AG09319 (cell line): ENCODE data around the gene RFC4.
A peak's percentile ranks its signal among the peaks of the same experiment; 100 is the strongest.

ENCODE experiments used
- DNase-seq: peaks from one replicate; pipeline ENCODE4 v3.0.0-alpha.2; 2010; ENCODE audit warnings: low read depth; ENCODE audit errors: extremely low read depth
- TF ChIP-seq, protein P1 (sequence below): IDR thresholded peaks from 2 replicates; pipeline ENCODE4 v1.5.1; 2011; ENCODE audit warnings: low read depth, mild to moderate bottlenecking, inconsistent platforms, low read length, moderate library complexity

Gene RFC4

DNA sequence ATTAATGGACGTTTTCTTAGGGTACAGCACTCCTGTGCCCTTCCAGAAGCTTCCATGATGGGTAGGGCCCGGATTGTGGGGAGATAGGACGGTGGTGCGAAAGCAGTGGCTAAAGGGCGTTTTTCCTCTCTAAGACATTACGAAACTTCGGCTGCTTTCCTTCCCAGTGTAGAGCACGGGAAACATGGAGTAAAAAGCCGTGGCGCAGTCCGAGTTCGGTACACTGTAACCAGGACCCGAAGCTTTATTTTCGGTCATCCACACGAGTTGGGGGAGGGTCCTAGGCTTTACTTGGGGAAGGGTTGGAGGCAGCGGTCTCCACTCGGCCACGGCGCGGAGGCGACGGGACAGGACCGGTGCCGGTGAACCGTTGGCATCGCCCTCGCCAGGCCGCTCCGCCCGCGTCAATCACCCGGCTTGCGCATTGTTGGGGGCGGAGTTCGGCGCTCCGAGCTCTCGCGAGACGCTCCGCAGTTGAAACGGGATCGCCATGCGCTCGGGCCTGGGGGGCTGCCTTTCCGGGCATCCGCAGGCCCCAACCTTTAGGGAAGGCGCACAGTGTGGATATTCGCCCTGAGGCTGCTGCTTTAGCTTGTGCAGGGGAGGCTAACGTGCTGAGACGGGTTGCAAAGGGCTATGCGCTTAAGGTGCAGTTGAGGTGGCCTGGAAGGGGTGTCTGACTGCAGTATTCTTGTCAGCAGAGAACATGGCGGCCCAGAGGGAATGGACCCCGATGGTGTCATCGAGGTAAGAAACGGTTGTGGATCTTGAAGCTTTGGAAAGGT is 22.4 kb downstream of the RFC4 start:
- DNase-seq, result peak; percentile 56
- TF ChIP-seq, protein P1, sequence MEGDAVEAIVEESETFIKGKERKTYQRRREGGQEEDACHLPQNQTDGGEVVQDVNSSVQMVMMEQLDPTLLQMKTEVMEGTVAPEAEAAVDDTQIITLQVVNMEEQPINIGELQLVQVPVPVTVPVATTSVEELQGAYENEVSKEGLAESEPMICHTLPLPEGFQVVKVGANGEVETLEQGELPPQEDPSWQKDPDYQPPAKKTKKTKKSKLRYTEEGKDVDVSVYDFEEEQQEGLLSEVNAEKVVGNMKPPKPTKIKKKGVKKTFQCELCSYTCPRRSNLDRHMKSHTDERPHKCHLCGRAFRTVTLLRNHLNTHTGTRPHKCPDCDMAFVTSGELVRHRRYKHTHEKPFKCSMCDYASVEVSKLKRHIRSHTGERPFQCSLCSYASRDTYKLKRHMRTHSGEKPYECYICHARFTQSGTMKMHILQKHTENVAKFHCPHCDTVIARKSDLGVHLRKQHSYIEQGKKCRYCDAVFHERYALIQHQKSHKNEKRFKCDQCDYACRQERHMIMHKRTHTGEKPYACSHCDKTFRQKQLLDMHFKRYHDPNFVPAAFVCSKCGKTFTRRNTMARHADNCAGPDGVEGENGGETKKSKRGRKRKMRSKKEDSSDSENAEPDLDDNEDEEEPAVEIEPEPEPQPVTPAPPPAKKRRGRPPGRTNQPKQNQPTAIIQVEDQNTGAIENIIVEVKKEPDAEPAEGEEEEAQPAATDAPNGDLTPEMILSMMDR, result no peak

DNA sequence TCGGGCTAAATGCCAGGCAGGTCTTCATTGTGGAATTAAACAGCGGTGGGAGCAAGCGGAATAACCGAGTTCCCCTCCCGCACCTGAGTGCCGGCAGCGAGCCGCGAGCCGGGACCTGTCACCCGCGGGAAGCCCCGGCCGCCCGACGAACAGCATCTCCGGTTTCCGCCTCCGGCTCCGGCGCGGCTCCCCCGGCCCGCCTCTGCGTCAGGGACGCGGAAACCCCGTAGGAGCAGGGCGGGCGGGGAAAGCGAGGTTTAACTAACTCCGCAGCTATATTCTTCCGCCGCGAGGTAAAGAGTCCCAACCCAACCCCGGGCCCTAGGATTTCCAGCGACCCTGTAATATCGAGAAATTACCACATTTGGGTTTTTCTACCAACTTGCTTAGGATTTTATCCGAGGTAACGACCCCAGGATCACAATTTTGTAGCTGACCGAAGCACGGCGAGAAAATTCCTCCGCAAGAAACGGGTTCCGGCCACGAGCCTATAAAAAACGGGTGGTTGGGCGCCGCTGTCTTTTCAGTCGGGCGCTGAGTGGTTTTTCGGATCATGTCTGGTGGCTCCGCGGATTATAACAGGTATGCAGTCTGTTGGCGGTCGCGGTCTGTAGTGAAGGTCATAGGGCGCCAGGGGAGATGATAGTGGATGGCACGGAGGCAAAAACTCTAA is 23.1 kb downstream of the RFC4 start, which contains the start of gene EIF4A2:
Gene EIF4A2 (plus strand): TSS at position 520 of the 673 bp plus-strand sequence. CDS start 34 bp downstream, at position 554.
- TF ChIP-seq, protein P1, result no peak
- peak; percentile 75 for DNase-seq

DNA sequence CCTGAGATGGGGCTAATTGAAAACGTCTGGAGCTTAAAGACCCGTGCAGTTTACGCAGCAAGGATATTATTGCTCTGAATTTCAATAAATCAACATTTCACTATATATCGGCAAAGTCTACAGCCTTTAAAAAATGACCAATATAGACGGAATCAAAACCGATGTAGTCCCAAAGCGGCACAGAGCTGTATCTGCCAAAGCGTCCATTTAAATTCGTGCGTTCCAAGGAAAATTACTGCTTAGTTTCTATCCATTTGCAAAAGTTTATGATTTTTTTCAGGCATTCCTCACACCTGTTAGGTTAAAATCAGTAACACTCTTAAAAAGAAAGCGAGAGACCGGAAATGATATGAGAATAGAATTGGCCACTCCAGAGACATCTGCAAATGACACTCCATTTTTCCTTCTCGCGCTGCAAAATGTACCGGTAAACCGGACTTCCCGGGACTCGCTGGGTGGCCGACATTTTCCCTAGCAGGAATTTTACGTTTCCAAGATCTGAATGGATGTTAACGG is 23.7 kb downstream of the RFC4 start:
- TF ChIP-seq, protein P1, result no peak
- DNase-seq, result no peak

DNA sequence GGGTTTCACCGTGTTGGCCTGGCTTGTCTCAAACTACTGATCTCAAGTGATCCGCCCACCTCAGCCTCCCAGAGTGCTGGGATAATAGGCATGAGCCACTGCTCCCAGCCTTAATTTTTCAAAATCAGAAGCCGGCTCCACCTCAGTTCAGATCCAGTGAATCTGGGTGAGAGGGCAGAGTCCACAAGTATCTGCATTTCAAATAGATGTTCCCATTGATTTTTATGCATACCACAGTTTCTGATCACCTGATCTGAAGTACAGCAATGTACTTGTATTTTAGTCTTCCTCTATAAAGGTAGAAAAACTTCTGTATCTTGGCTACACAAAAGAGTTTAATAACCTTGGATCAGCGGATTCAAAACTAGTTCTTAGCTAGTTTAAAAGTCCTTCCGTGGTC is 27.1 kb downstream of the RFC4 start:
- DNase-seq, result no peak
- TF ChIP-seq, protein P1, result no peak

DNA sequence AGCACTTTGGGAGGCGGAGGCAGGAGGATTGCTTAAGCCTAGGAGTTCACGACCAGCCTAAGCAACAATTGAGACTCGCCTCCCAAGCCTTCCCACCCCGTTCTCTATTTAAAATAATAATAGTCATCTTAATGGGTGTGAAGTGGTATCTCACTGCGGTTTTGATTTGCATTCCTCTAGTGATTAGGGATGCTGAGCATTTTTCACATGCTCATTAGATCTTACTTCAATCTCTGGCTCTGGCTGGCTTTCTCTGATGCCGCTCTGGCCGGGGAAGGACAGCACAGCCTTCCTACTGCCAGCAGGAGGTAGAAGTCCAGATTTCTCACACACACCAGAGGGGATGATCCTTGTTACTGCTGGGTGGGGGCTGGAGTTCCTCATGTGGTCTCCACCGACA is 30.3 kb downstream of the RFC4 start:
- TF ChIP-seq, protein P1, result no peak
- no peak for DNase-seq

DNA sequence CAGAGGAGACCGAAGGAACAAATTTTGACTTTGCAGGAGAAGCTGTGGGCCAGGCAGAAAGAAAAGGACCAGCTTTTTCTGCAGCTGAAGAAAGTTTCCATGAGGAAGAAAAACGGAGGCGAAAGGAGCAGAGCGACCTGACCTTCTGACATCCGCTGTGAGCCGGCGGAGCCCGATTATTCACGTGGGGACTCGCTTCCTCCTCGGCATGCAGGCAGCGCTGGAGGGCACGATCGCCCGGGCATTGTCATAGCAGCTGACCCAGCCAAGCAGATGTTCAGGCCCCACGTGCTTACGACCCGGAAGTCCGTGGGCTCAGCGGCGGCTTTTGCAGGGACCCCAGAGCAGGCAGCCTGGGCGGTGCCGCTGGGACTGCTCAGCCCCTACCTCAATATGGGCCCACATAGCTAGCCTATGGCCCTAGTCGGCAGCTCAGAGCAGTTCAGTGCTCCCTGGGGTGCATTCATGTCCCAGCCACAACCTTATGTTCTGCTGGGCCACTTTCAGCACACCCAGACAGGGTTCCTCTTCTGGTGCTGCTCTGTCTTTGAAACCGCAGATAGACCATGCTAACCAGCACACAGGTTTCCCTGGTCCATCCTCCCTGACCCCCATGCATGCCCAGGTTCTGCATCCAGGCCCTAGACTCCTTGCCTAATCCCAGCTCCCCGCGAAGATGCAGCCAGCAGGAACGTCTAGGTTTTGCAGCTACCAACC is 33.4 kb downstream of the RFC4 start:
- DNase-seq, result no peak

More for the DNA sequence above, 33.4 kb downstream of the RFC4 start:
- TF ChIP-seq, protein P1, result no peak
